IMR-90 (cell line): Measurements from ENCODE around the gene ABCB1. TPM values are rescaled to one million over a fixed set of nuclear protein-coding genes. Genes with fewer than 3 reads are reported as not detected.

ENCODE experiments used
- ATAC-seq: fragments of 200-7000 bp; cut with Tn5 transposase; 2 replicates; pipeline ENCODE4 v1.9.1; 2020; ENCODE audit warnings: low read depth, mild to moderate bottlenecking, moderate library complexity
- BruUV-seq: library from RNA; stranded (reverse); fragments of 400-500 nt; replicated peaks from 2 replicates; lab custom pipeline; 2021; lab: Mats Ljungman, UMichigan
- CTCF ChIA-PET: fragments of 300-600 bp; formaldehyde crosslinking; extraction: SDS; loops from one replicate; lab custom pipeline; 2021; ENCODE audit warnings: antibody characterized with exemption; lab: Yijun Ruan, JAX
- POLR2A ChIA-PET: fragments of 300-600 bp; sonication (Branson Sonifier 250); formaldehyde crosslinking; loops from one replicate; lab custom pipeline; 2022; ENCODE audit warnings: antibody characterized with exemption; ENCODE audit not compliant: unreplicated experiment; lab: Charles Lee
- DNase-seq: peaks from one replicate; pipeline ENCODE4 v3.0.0; 2013
- H2AFZ ChIP-seq: replicated peaks from 2 replicates; pipeline ENCODE3; 2013; ENCODE audit warnings: low read length, mild to moderate bottlenecking; ENCODE audit not compliant: poor library complexity
- H2AK5ac ChIP-seq: 2 replicates; pipeline ENCODE4 v1.6.1; 2013; ENCODE audit warnings: low read depth, low read length, inconsistent platforms
- H2AK9ac ChIP-seq: replicated peaks from 2 replicates; pipeline ENCODE3; 2013; ENCODE audit warnings: mild to moderate bottlenecking, low read depth, low read length, moderate library complexity; ENCODE audit not compliant: poor library complexity
- H2BK120ac ChIP-seq: 2 replicates; pipeline ENCODE4 v1.6.1; 2013; ENCODE audit warnings: low read depth, low read length, inconsistent platforms
- H2BK15ac ChIP-seq: 3 replicates; pipeline ENCODE4 v1.6.1; 2013; ENCODE audit warnings: low read depth, low read length, inconsistent platforms
- H2BK20ac ChIP-seq: 2 replicates; pipeline ENCODE4 v1.6.1; 2013; ENCODE audit warnings: low read depth, mild to moderate bottlenecking, inconsistent platforms, low read length, moderate library complexity
- H2BK5ac ChIP-seq: 2 replicates; pipeline ENCODE4 v1.6.1; 2013; ENCODE audit warnings: mild to moderate bottlenecking, low read depth, low read length, inconsistent platforms; ENCODE audit not compliant: poor library complexity, severe bottlenecking
- H3K14ac ChIP-seq: replicated peaks from 2 replicates; pipeline ENCODE4 v1.6.1; 2013; ENCODE audit warnings: low read depth, low read length, inconsistent platforms
- H3K18ac ChIP-seq: 2 replicates; pipeline ENCODE4 v1.6.1; 2013; ENCODE audit warnings: low read depth, low read length, control low read depth
- H3K23ac ChIP-seq: 2 replicates; pipeline ENCODE4 v1.6.1; 2013; ENCODE audit warnings: low read depth, low read length, inconsistent platforms
- H3K27ac ChIP-seq: 2 replicates; pipeline ENCODE4 v1.5.1; 2013; ENCODE audit warnings: mild to moderate bottlenecking, control low read depth, low read length; ENCODE audit not compliant: insufficient read depth
- H3K27me3 ChIP-seq: 2 replicates; pipeline ENCODE4 v1.6.1; 2013; ENCODE audit warnings: low read length; ENCODE audit not compliant: control insufficient read depth, insufficient read depth
- H3K36me3 ChIP-seq: 2 replicates; pipeline ENCODE4 v1.6.1; 2013; ENCODE audit warnings: low read length, mixed read lengths; ENCODE audit not compliant: control insufficient read depth, insufficient read depth
- H3K4ac ChIP-seq: 2 replicates; pipeline ENCODE4 v1.6.1; 2013; ENCODE audit warnings: low read depth, low read length, inconsistent platforms
- H3K4me1 ChIP-seq: 2 replicates; pipeline ENCODE4 v1.6.1; 2013; ENCODE audit warnings: low read length, mixed read lengths; ENCODE audit not compliant: control insufficient read depth, insufficient read depth
- H3K4me2 ChIP-seq: 2 replicates; pipeline ENCODE4 v1.6.1; 2013; ENCODE audit warnings: low read depth, mild to moderate bottlenecking, control low read depth, low read length, moderate library complexity
- H3K4me3 ChIP-seq: 2 replicates; pipeline ENCODE4 v1.5.1; 2013; ENCODE audit warnings: low read depth, mild to moderate bottlenecking, control low read depth, low read length, moderate library complexity; ENCODE audit not compliant: insufficient read depth
- H3K56ac ChIP-seq: 2 replicates; pipeline ENCODE4 v1.6.1; 2013; ENCODE audit warnings: low read length, inconsistent platforms; ENCODE audit not compliant: insufficient read depth; ENCODE audit errors: extremely low read depth
- H3K79me1 ChIP-seq, 2 experiments: 2 replicates each; pipeline ENCODE4 v1.6.1; 2013; ENCODE audit warnings: low read length in 2 of 2, inconsistent platforms in 1 of 2, low read depth in 1 of 2
- H3K9ac ChIP-seq: 2 replicates; pipeline ENCODE4 v1.6.1; 2013; ENCODE audit warnings: low read depth, low read length, control low read depth
- H3K9me1 ChIP-seq: 2 replicates; pipeline ENCODE4 v1.6.1; 2013; ENCODE audit warnings: low read length, inconsistent platforms; ENCODE audit not compliant: insufficient read depth
- H3K9me3 ChIP-seq: 2 replicates; pipeline ENCODE4 v1.6.1; 2013; ENCODE audit warnings: low read length; ENCODE audit not compliant: control insufficient read depth, insufficient read depth
- H4K20me1 ChIP-seq: 2 replicates; pipeline ENCODE4 v1.6.1; 2013; ENCODE audit warnings: low read length, inconsistent platforms; ENCODE audit not compliant: insufficient read depth
- H4K5ac ChIP-seq: 2 replicates; pipeline ENCODE4 v1.6.1; 2013; ENCODE audit warnings: mild to moderate bottlenecking, low read depth, low read length, control low read depth
- H4K8ac ChIP-seq, 2 experiments: 2 replicates each; pipeline ENCODE4 v1.6.1; 2013; ENCODE audit warnings: low read depth in 2 of 2, low read length in 2 of 2, control low read depth in 1 of 2, inconsistent platforms in 1 of 2
- H4K91ac ChIP-seq: 2 replicates; pipeline ENCODE4 v1.6.1; 2013; ENCODE audit warnings: low read depth, low read length, inconsistent platforms; ENCODE audit not compliant: insufficient read depth
- CEBPB ChIP-seq: IDR thresholded peaks from 2 replicates; pipeline ENCODE4 v1.6.1; 2012; ENCODE audit warnings: low read depth, low read length, improper control_type of control experiment
- CHD1 ChIP-seq: IDR thresholded peaks from 2 replicates; pipeline ENCODE4 v1.6.1; 2012; ENCODE audit warnings: low read depth, low read length, improper control_type of control experiment
- ELK1 ChIP-seq: fragments of 150-350 bp; IDR thresholded peaks from 2 replicates; pipeline ENCODE4 v1.6.1; 2016; ENCODE audit warnings: low read depth, mild to moderate bottlenecking, low read length, moderate library complexity, borderline replicate concordance
- MAFK ChIP-seq: IDR thresholded peaks from 2 replicates; pipeline ENCODE4 v1.6.1; 2012; ENCODE audit warnings: low read depth, low read length, improper control_type of control experiment
- MAZ ChIP-seq: IDR thresholded peaks from 2 replicates; pipeline ENCODE4 v1.6.1; 2012; ENCODE audit warnings: low read depth, mild to moderate bottlenecking, low read length, improper control_type of control experiment, moderate library complexity, borderline replicate concordance
- RFX5 ChIP-seq: IDR thresholded peaks from 2 replicates; pipeline ENCODE4 v1.8.0; 2012; ENCODE audit warnings: low read depth, mild to moderate bottlenecking, low read length, moderate library complexity
- SMC3 ChIP-seq: fragments of 150-350 bp; IDR thresholded peaks from 2 replicates; pipeline ENCODE4 v1.6.1; 2016; ENCODE audit warnings: low read depth, mild to moderate bottlenecking, antibody characterized with exemption, low read length, moderate library complexity
- USF2 ChIP-seq: fragments of 150-350 bp; IDR thresholded peaks from 2 replicates; pipeline ENCODE4 v1.6.1; 2017; ENCODE audit warnings: mild to moderate bottlenecking, antibody characterized with exemption, low read length, low read depth
- WGBS, 2 experiments: methylation state at CpG; one replicate each; pipeline versions ENCODE4 v1.1.5 to v1.1.7; 2013; ENCODE audit warnings: missing lambda C conversion rate in 2 of 2; ENCODE audit not compliant: insufficient read length in 1 of 2; ENCODE audit errors: extremely low coverage in 2 of 2; 5-methylcytosine and 5-hydroxymethylcytosine counted together
- dilution Hi-C: fragments of 300-500 bp; cut with HindIII; formaldehyde crosslinking; loops from one replicate; pipeline ENCODE4 v1.14.3; 2018; ENCODE audit warnings: low sequenced_read_pairs; ENCODE audit not compliant: unreplicated experiment
- in situ Hi-C: fragments of 300-500 bp; cut with MboI; formaldehyde crosslinking; loops from 3 replicates; pipeline ENCODE4 v1.14.3; 2019; ENCODE audit warnings: low sequenced_read_pairs, inconsistent platforms, mixed read lengths
- intact Hi-C: fragments of 100-400 bp; cut with micrococcal nuclease; formaldehyde crosslinking; loops from 2 replicates; pipeline ENCODE4 v1.10.0; 2022
- polyA plus RNA-seq, 3 experiments: library from polyadenylated mRNA; depleted of rRNA; stranded (reverse); fragments of >200 nt; gene quantifications; 2 replicates each; pipeline ENCODE4 v1.2.3, GENCODE V29; 2012; ENCODE audit warnings: low replicate concordance in 1 of 3
- total RNA-seq: library from RNA; depleted of rRNA; stranded (reverse); fragments of >200 nt; gene quantifications from 2 replicates; pipeline ENCODE4 v1.2.3, GENCODE V29; 2012

Gene ABCB1
- total and polyA plus RNA-seq, 2 of the 4 experiments (the other 2 are of a cell fraction): 0.80 to 0.90 TPM

GRCh38 chr7:87482115-87482514 is 118.6 kb downstream of the ABCB1 start:
- ChIA-PET CTCF (no interaction called here), POLR2A (no interaction called here)
- H3K4ac ChIP-seq: no peak overlapping the region
- H4K20me1 ChIP-seq: no peaks in the 10 kb centered on the region
- no peak for DNase-seq
- no peaks in the 10 kb centered on the region for H3K79me1 ChIP-seq
- H3K9me3 ChIP-seq: no peaks in the 10 kb centered on the region
- H4K91ac ChIP-seq: no peak overlapping the region
- H4K5ac ChIP-seq: no peak overlapping the region
- WGBS, 2 experiments: no CpG with 5 or more reads among the region's 3 CpGs
- H2BK5ac ChIP-seq: no peak overlapping the region
- H3K56ac ChIP-seq: no peak overlapping the region
- in situ Hi-C loops: no loop called here
- H2BK20ac ChIP-seq: no peak overlapping the region
- intact Hi-C loops: no loop called here
- no peak overlapping the region for H2AFZ ChIP-seq
- no peak overlapping the region for H3K14ac ChIP-seq
- no peak overlapping the region for H3K23ac ChIP-seq
- no peak overlapping the region for H3K18ac ChIP-seq
- no peaks in the 10 kb centered on the region for H3K9me1 ChIP-seq
- dilution Hi-C loops: no loop called here
- H3K4me1 ChIP-seq: no peaks in the 10 kb centered on the region
- no peak overlapping the region for H3K4me3 ChIP-seq
- no peak overlapping the region for H4K8ac ChIP-seq
- no peak for ATAC-seq
- no TSS peak for BruUV-seq
- no peak overlapping the region for H3K9ac ChIP-seq
- no peak overlapping the region for H3K27ac ChIP-seq
- TF ChIP-seq MAFK: no peak
- no peak for TF ChIP-seq MAZ
- TF ChIP-seq SMC3: no peak
- TF ChIP-seq RFX5: no peak
- TF ChIP-seq CEBPB: no peak
- no peak for TF ChIP-seq CHD1
- TF ChIP-seq ELK1: no peak
- TF ChIP-seq USF2: no peak
- H2AK5ac ChIP-seq: no peak overlapping the region
- H2BK15ac ChIP-seq: no peak overlapping the region
- H3K36me3 ChIP-seq: no peaks in the 10 kb centered on the region
- no peak overlapping the region for H3K4me2 ChIP-seq
- no peak overlapping the region for H2AK9ac ChIP-seq
- peaks cover 2% of the 10 kb centered on the region for H3K27me3 ChIP-seq
- no peak overlapping the region for H2BK120ac ChIP-seq
